ENCODE data around the gene CHSY1. TPM values are rescaled to one million over a fixed set of nuclear protein-coding genes. Genes with fewer than 3 reads are reported as not detected.
"Not testable (repeated sequence)": the region's sequence is repeated elsewhere in the genome, so short reads cannot be mapped to it uniquely, and the experiment has no call there.

The CHSY1 gene
- total RNA-seq, 2 experiments from 2014 or later: 5.0 to 14.3 TPM

DNA sequence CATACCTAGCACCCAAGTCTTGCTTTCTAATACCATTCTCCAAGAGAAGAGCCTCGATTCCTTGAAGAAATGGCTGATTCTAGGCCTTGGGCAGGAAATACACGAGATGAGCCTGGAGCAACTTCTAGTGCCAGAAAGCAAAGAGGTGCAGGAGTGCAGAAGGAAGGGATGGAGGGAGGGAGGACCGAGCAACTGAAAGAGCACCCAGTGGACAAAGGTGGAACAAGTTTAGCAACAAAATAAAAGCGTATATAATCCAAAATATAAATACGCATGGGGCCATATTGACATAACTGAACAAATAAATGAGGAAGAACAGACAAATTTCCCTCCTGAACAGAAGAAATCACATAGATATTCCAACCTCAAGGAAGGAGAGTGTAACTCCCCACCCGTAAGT is 34.4 kb downstream of the CHSY1 start:
- BruUV-seq (replicated peaks): no TSS peak
- Histone ChIP-seq H3K9me2 (ENCODE audit: insufficient read depth, low read length) (no peaks in the 10 kb centered on the region), H2AFZ (ENCODE audit: low read length) (no peak overlapping the region), H4K20me1 (ENCODE audit: insufficient read depth, low read length) (no peaks in the 10 kb centered on the region), H3K4me1 (ENCODE audit: insufficient read depth, low read length, poor library complexity, severe bottlenecking) (no peaks in the 10 kb centered on the region), H3K79me2 (ENCODE audit: insufficient read depth, low read depth, low read length) (no peaks in the 10 kb centered on the region), H3K36me3 (ENCODE audit: insufficient read depth, low read length) (no peaks in the 10 kb centered on the region), H3K4me2 (ENCODE audit: low read length) (no peak overlapping the region), H3K9me3 (ENCODE audit: low read length) (no peaks in the 10 kb centered on the region), H3K4me3 (ENCODE audit: low read depth, low read length, poor library complexity, severe bottlenecking) (no peak overlapping the region), H3K27ac (ENCODE audit: low read depth, low read length, poor library complexity, severe bottlenecking) (no peak overlapping the region)
- TF ChIP-seq EZH2phosphoT487 (IDR thresholded peaks at IDR 0.05; ENCODE audit: borderline replicate concordance, low read depth, low read length): no peak
- TF ChIP-seq, protein P1, sequence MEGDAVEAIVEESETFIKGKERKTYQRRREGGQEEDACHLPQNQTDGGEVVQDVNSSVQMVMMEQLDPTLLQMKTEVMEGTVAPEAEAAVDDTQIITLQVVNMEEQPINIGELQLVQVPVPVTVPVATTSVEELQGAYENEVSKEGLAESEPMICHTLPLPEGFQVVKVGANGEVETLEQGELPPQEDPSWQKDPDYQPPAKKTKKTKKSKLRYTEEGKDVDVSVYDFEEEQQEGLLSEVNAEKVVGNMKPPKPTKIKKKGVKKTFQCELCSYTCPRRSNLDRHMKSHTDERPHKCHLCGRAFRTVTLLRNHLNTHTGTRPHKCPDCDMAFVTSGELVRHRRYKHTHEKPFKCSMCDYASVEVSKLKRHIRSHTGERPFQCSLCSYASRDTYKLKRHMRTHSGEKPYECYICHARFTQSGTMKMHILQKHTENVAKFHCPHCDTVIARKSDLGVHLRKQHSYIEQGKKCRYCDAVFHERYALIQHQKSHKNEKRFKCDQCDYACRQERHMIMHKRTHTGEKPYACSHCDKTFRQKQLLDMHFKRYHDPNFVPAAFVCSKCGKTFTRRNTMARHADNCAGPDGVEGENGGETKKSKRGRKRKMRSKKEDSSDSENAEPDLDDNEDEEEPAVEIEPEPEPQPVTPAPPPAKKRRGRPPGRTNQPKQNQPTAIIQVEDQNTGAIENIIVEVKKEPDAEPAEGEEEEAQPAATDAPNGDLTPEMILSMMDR (conservative IDR thresholded peaks at IDR 0.05; ENCODE audit: low read length): no peak
- no peak for DNase-seq (ENCODE audit: low spot score)
- intact Hi-C loops (cut with micrococcal nuclease; ENCODE audit: unreplicated experiment): no loop called here
- CTCF ChIA-PET (ENCODE audit: unreplicated experiment): no interaction called here
- POLR2A ChIA-PET: interaction anchor here (0.7 kb wide), 1 partner anchor 25 kb away, joined by 3 read pairs; no protein-coding TSS in a partner anchor

GRCh38 chr15:101216100-101216499 is 35.7 kb downstream of the CHSY1 start:
- TF ChIP-seq, protein P1 (conservative IDR thresholded peaks at IDR 0.05; ENCODE audit: low read length): no peak
- no peak for TF ChIP-seq EZH2phosphoT487 (IDR thresholded peaks at IDR 0.05; ENCODE audit: borderline replicate concordance, low read depth, low read length)
- intact Hi-C loops (cut with micrococcal nuclease; ENCODE audit: unreplicated experiment): no loop called here
- Histone ChIP-seq H3K27ac (ENCODE audit: low read depth, low read length, poor library complexity, severe bottlenecking) (no peak overlapping the region), H3K4me3 (ENCODE audit: low read depth, low read length, poor library complexity, severe bottlenecking) (no peak overlapping the region), H3K79me2 (ENCODE audit: insufficient read depth, low read depth, low read length) (no peaks in the 10 kb centered on the region), H3K9me2 (ENCODE audit: insufficient read depth, low read length) (no peaks in the 10 kb centered on the region), H3K36me3 (ENCODE audit: insufficient read depth, low read length) (no peaks in the 10 kb centered on the region), H4K20me1 (ENCODE audit: insufficient read depth, low read length) (no peaks in the 10 kb centered on the region), H3K9me3 (ENCODE audit: low read length) (no peaks in the 10 kb centered on the region), H2AFZ (ENCODE audit: low read length) (no peak overlapping the region), H3K4me2 (ENCODE audit: low read length) (no peak overlapping the region), H3K4me1 (ENCODE audit: insufficient read depth, low read length, poor library complexity, severe bottlenecking) (no peaks in the 10 kb centered on the region)
- no TSS peak for BruUV-seq (replicated peaks)
- DNase-seq (ENCODE audit: low spot score): no peak
- ChIA-PET POLR2A (interaction anchor here (0.7 to 1.2 kb wide), 3 partner anchors 11 to 114 kb away, joined by 3 read pairs; no protein-coding TSS in a partner anchor), CTCF (ENCODE audit: unreplicated experiment) (no interaction called here)

DNA sequence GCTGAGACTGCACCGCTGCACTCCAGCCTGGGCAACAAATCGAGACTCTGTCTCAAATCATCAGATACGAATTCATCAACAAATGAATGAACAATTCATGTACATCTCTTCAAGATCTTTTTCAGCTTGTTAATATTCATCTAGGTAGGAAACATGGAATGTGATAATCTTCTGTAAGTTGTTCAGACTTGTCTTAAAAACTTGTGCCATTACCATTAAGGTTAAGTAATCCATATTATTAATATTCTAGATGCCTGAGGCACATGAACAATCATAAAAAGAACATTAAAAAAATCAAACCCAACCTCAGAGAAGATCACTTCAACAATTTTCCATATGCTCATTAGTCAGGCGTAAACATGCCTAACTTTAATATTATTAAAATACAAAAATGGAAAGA is 36.2 kb downstream of the CHSY1 start:
- no TSS peak for BruUV-seq (replicated peaks)
- Histone ChIP-seq H3K9me2 (ENCODE audit: insufficient read depth, low read length) (no peaks in the 10 kb centered on the region), H3K4me3 (ENCODE audit: low read depth, low read length, poor library complexity, severe bottlenecking) (no peak overlapping the region), H3K27ac (ENCODE audit: low read depth, low read length, poor library complexity, severe bottlenecking) (no peak overlapping the region), H3K4me1 (ENCODE audit: insufficient read depth, low read length, poor library complexity, severe bottlenecking) (no peaks in the 10 kb centered on the region), H2AFZ (ENCODE audit: low read length) (no peak overlapping the region), H3K9me3 (ENCODE audit: low read length) (no peaks in the 10 kb centered on the region), H3K79me2 (ENCODE audit: insufficient read depth, low read depth, low read length) (no peaks in the 10 kb centered on the region), H3K4me2 (ENCODE audit: low read length) (no peak overlapping the region), H4K20me1 (ENCODE audit: insufficient read depth, low read length) (no peaks in the 10 kb centered on the region), H3K36me3 (ENCODE audit: insufficient read depth, low read length) (no peaks in the 10 kb centered on the region)
- intact Hi-C loops (cut with micrococcal nuclease; ENCODE audit: unreplicated experiment): no loop called here
- DNase-seq (ENCODE audit: low spot score): no peak
- ChIA-PET CTCF (ENCODE audit: unreplicated experiment) (no interaction called here), POLR2A (interaction anchor here (0.6 to 1.2 kb wide), 3 partner anchors 20 to 210 kb away, joined by 3 to 8 read pairs (median 3); no protein-coding TSS in a partner anchor)
- TF ChIP-seq, protein P1 (conservative IDR thresholded peaks at IDR 0.05; ENCODE audit: low read length): no peak
- no peak for TF ChIP-seq EZH2phosphoT487 (IDR thresholded peaks at IDR 0.05; ENCODE audit: borderline replicate concordance, low read depth, low read length)

DNA sequence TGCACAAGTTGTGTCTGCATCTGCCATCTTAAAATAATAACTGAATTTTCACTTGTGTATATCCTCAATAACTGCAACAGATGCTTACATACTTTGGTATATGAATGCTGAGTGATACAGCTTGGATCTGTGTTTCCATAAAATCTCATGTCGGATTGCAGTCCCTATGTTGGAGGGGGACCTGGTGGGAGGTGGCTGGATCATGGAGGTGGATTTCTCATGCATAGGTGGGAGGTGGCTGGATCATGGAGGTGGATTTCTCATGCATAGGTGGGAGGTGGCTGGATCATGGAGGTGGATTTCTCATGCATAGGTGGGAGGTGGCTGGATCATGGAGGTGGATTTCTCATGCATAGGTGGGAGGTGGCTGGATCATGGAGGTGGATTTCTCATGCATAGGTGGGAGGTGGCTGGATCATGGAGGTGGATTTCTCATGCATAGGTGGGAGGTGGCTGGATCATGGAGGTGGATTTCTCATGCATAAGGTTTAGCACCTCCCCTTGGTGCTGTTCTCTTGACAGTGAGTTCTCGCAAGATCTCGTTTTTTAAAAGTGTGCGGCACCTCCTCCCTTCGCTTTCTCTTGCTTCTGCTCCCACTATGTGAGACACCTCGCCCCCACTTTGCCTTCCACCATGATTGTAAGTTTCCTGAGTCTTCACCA is 37.3 kb downstream of the CHSY1 start:
- H3K9me2 ChIP-seq (ENCODE audit: insufficient read depth, low read length); POLR2A ChIA-PET; H3K79me2 ChIP-seq (ENCODE audit: insufficient read depth, low read depth, low read length); H3K4me1 ChIP-seq (ENCODE audit: insufficient read depth, low read length, poor library complexity, severe bottlenecking); CTCF ChIA-PET (ENCODE audit: unreplicated experiment); H3K36me3 ChIP-seq (ENCODE audit: insufficient read depth, low read length); H3K4me3 ChIP-seq (ENCODE audit: low read depth, low read length, poor library complexity, severe bottlenecking); H3K9me3 ChIP-seq (ENCODE audit: low read length); H4K20me1 ChIP-seq (ENCODE audit: insufficient read depth, low read length); H2AFZ ChIP-seq (ENCODE audit: low read length); DNase-seq (ENCODE audit: low spot score); H3K4me2 ChIP-seq (ENCODE audit: low read length); BruUV-seq (replicated peaks); H3K27ac ChIP-seq (ENCODE audit: low read depth, low read length, poor library complexity, severe bottlenecking); intact Hi-C loops (cut with micrococcal nuclease; ENCODE audit: unreplicated experiment): not testable (repeated sequence)
